ENCODE measurements around the gene TBX10.

DNA sequence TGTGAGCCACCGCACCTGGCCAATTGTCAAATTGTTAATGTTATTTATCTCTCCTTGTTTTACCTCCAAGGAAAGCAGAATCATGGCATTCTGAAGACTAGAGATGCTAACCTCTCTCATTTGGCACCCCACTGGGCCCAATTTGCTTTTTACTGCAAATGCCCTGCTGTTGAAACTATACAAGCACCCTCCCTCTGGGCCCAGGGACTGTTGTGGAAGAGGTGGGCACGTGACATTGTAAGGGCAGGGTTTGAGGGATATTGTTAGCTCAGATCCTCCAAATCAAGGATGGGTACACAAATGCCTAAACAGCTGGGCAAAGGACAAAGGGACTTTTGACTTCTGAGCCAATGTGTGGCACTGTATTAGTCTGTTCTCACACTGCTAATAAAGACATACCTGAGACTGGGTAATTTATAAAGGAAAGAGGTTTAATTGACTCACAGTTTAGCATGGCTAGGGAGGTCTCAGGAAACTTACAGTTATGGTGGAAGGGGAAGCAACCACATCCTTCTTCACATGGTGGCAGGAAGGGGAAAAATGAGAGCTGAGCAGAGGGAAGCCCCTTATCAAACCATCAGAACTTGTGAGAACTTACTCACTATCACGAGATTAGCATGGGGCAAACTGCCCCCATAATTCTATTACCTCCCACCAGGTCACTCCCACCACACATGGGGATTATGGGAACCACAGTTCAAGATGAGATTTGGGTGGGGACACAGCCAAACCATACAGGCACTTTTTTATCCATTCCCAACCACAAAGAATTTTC, 41.3 kb upstream of the TBX10 start:
- TF ChIP-seq, protein P1, sequence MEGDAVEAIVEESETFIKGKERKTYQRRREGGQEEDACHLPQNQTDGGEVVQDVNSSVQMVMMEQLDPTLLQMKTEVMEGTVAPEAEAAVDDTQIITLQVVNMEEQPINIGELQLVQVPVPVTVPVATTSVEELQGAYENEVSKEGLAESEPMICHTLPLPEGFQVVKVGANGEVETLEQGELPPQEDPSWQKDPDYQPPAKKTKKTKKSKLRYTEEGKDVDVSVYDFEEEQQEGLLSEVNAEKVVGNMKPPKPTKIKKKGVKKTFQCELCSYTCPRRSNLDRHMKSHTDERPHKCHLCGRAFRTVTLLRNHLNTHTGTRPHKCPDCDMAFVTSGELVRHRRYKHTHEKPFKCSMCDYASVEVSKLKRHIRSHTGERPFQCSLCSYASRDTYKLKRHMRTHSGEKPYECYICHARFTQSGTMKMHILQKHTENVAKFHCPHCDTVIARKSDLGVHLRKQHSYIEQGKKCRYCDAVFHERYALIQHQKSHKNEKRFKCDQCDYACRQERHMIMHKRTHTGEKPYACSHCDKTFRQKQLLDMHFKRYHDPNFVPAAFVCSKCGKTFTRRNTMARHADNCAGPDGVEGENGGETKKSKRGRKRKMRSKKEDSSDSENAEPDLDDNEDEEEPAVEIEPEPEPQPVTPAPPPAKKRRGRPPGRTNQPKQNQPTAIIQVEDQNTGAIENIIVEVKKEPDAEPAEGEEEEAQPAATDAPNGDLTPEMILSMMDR (IDR thresholded peaks at IDR 0.05; ENCODE audit: extremely low read depth in 1 of 2, insufficient read depth in 1 of 2, low read depth in 1 of 2, low read length in 2 of 2) = no peak
- TF ChIP-seq POLR2A (IDR thresholded peaks at IDR 0.05; ENCODE audit: low read depth, low read length) = no peak
- TF ChIP-seq JUN (IDR thresholded peaks at IDR 0.05; ENCODE audit: borderline replicate concordance, insufficient read depth, insufficient read length, low read depth) = no peak
- TF ChIP-seq MAX (IDR thresholded peaks at IDR 0.05; ENCODE audit: insufficient read depth, insufficient read length) = no peak
